ENCODE measurements around the gene RPUSD4. TPM values are rescaled to one million over a fixed set of nuclear protein-coding genes. Genes with fewer than 3 reads are reported as not detected.

The RPUSD4 gene
- total and polyA plus RNA-seq, 2 donors (not counting 1 experiment from before 2014, with no cell fraction given): 24.5 to 50.4 TPM

DNA sequence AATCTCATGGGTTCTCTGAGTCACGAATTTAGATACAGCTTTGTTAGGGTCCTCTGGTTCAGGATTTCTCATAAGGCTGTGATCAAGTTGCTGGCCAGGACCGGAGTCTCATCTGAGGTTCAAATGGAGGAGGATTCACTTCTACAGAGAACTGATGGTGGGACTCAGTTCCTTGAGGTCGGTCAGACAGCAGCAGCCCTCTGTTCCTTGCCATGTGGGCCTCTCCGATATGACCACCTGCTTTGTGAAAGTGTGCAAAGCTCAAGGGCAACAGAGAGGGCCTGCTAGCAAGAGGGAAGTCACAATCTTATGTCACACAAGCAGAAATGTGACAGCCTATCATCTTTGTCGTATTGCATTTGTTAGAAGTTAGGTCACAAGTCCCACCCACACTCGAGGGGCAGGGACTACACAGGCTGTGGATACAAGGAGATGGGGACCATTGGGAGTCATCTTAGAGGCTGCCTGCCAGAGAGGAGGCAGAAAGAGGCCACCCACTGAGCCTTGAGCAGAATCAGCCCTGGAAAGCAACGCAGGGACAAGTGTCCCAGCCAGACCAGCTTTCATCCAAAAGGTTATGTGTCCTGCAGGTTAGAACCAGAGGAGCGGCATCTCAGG is 34.5 kb downstream of the RPUSD4 start:
- Histone ChIP-seq H3K79me2 (ENCODE audit: control insufficient read depth, insufficient read depth, low read length) (no peaks in the 10 kb centered on the region), H3K27me3 (replicated peaks in 1 of 4; ENCODE audit: control extremely low read depth in 1 of 4, control insufficient read depth in 3 of 4, insufficient read depth in 4 of 4, low read length in 3 of 4) (no peaks in the 10 kb centered on the region), H3K4me3 (ENCODE audit: control extremely low read depth in 1 of 5, extremely low read depth in 1 of 5, insufficient read depth in 1 of 5, low read depth in 2 of 5, low read length in 4 of 5) (no peak overlapping the region), H3K36me3 (replicated peaks in 1 of 2; ENCODE audit: control extremely low read depth in 1 of 2, control insufficient read depth in 1 of 2, extremely low read depth in 1 of 2, insufficient read depth in 2 of 2, low read length in 1 of 2) (no peaks in the 10 kb centered on the region), H3K9me3 (ENCODE audit: control extremely low read depth in 1 of 3, control insufficient read depth in 2 of 3, insufficient read depth in 1 of 3, low read length in 2 of 3) (peaks cover 0 to 13% (median 0%) of the 10 kb centered on the region in 3 donors), H3K4me2 (replicated peaks; ENCODE audit: low read depth, low read length, poor library complexity, severe bottlenecking) (no peak overlapping the region), H3K4me1 (ENCODE audit: control insufficient read depth in 2 of 2, insufficient read depth in 2 of 2, low read length in 2 of 2) (no peaks in the 10 kb centered on the region), H4K20me1 (ENCODE audit: control insufficient read depth, insufficient read depth, low read length, poor library complexity, severe bottlenecking) (no peaks in the 10 kb centered on the region), H3K27ac (ENCODE audit: low read length in 2 of 2) (no peak overlapping the region), H3K9ac (ENCODE audit: low read length) (no peak overlapping the region), H2AFZ (ENCODE audit: insufficient read depth, low read depth, low read length, poor library complexity, severe bottlenecking) (no peak overlapping the region)
- Mint-ChIP-seq H3K4me3 (no peak overlapping the region), H3K27ac (no peak overlapping the region), H3K9me3 (ENCODE audit: insufficient read depth) (peaks cover 3% of the 10 kb centered on the region), H3K27me3 (peaks cover 6% of the 10 kb centered on the region), H3K4me1 (no peaks in the 10 kb centered on the region)
- TF ChIP-seq, protein P1, sequence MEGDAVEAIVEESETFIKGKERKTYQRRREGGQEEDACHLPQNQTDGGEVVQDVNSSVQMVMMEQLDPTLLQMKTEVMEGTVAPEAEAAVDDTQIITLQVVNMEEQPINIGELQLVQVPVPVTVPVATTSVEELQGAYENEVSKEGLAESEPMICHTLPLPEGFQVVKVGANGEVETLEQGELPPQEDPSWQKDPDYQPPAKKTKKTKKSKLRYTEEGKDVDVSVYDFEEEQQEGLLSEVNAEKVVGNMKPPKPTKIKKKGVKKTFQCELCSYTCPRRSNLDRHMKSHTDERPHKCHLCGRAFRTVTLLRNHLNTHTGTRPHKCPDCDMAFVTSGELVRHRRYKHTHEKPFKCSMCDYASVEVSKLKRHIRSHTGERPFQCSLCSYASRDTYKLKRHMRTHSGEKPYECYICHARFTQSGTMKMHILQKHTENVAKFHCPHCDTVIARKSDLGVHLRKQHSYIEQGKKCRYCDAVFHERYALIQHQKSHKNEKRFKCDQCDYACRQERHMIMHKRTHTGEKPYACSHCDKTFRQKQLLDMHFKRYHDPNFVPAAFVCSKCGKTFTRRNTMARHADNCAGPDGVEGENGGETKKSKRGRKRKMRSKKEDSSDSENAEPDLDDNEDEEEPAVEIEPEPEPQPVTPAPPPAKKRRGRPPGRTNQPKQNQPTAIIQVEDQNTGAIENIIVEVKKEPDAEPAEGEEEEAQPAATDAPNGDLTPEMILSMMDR (IDR thresholded peaks at IDR 0.05): no peak
- TF ChIP-seq EZH2 (IDR thresholded peaks at IDR 0.05; ENCODE audit: borderline replicate concordance, insufficient read depth, low read depth, low read length, poor library complexity, severe bottlenecking): no peak
- intact Hi-C loops (cut with micrococcal nuclease): no loop called here
- WGBS (ENCODE audit: insufficient coverage): 90% methylated on average over 8 of the region's 8 CpGs
- no peak for ATAC-seq (ENCODE audit: low read depth)
- DNase-seq: no peak
- ChIA-PET POLR2A (no interaction called here), CTCF (no interaction called here)

GRCh38 chr11:126175393-126175792 is 36.1 kb downstream of the RPUSD4 start:
- Mint-ChIP-seq H3K27ac (no peak overlapping the region), H3K9me3 (ENCODE audit: insufficient read depth) (peaks cover 3% of the 10 kb centered on the region), H3K4me1 (no peaks in the 10 kb centered on the region), H3K27me3 (peaks cover 10% of the 10 kb centered on the region), H3K4me3 (no peak overlapping the region)
- Histone ChIP-seq H3K27ac (ENCODE audit: low read length in 2 of 2) (no peak overlapping the region), H4K20me1 (ENCODE audit: control insufficient read depth, insufficient read depth, low read length, poor library complexity, severe bottlenecking) (no peaks in the 10 kb centered on the region), H3K4me2 (replicated peaks; ENCODE audit: low read depth, low read length, poor library complexity, severe bottlenecking) (no peak overlapping the region), H3K79me2 (ENCODE audit: control insufficient read depth, insufficient read depth, low read length) (no peaks in the 10 kb centered on the region), H3K9me3 (ENCODE audit: control extremely low read depth in 1 of 3, control insufficient read depth in 2 of 3, insufficient read depth in 1 of 3, low read length in 2 of 3) (peaks cover 0 to 6% (median 0%) of the 10 kb centered on the region in 3 donors), H3K36me3 (replicated peaks in 1 of 2; ENCODE audit: control extremely low read depth in 1 of 2, control insufficient read depth in 1 of 2, extremely low read depth in 1 of 2, insufficient read depth in 2 of 2, low read length in 1 of 2) (no peaks in the 10 kb centered on the region), H3K9ac (ENCODE audit: low read length) (no peak overlapping the region), H3K4me3 (ENCODE audit: control extremely low read depth in 1 of 5, extremely low read depth in 1 of 5, insufficient read depth in 1 of 5, low read depth in 2 of 5, low read length in 4 of 5) (no peak overlapping the region), H3K27me3 (replicated peaks in 1 of 4; ENCODE audit: control extremely low read depth in 1 of 4, control insufficient read depth in 3 of 4, insufficient read depth in 4 of 4, low read length in 3 of 4) (no peaks in the 10 kb centered on the region), H2AFZ (ENCODE audit: insufficient read depth, low read depth, low read length, poor library complexity, severe bottlenecking) (no peak overlapping the region), H3K4me1 (ENCODE audit: control insufficient read depth in 2 of 2, insufficient read depth in 2 of 2, low read length in 2 of 2) (no peaks in the 10 kb centered on the region)
- ATAC-seq (ENCODE audit: low read depth) (no peak), DNase-seq (no peak)
- CTCF ChIA-PET: no interaction called here
- POLR2A ChIA-PET: no interaction called here
- 53% methylated on average over 15 of the region's 15 CpGs for WGBS (ENCODE audit: insufficient coverage)
- intact Hi-C loops (cut with micrococcal nuclease): no loop called here
- TF ChIP-seq, protein P1 (IDR thresholded peaks at IDR 0.05): no peak
- no peak for TF ChIP-seq EZH2 (IDR thresholded peaks at IDR 0.05; ENCODE audit: borderline replicate concordance, insufficient read depth, low read depth, low read length, poor library complexity, severe bottlenecking)

Data from B cell (primary cell).